Calu3 (cell line): Measurements from ENCODE around the gene SYMPK. TPM values are rescaled to one million over a fixed set of nuclear protein-coding genes. Genes with fewer than 3 reads are reported as not detected.
A peak's percentile ranks its signal among the peaks of the same experiment; 100 is the strongest.

Experiments used
- BruUV-seq: library from RNA; stranded (reverse); fragments of 400-500 nt; replicated peaks from 2 replicates; lab custom pipeline; 2021; lab: Mats Ljungman, UMichigan
- CTCF ChIA-PET: fragments of 300-600 bp; sonication (Branson Sonifier 250); formaldehyde crosslinking; loops from one replicate; lab custom pipeline; 2022; ENCODE audit warnings: antibody characterized with exemption; lab: Charles Lee
- DNase-seq: peaks from one replicate; pipeline ENCODE4 v3.0.0; 2022
- H3K27ac Mint-ChIP-seq: one replicate; pipeline ENCODE4 v1.8.0; 2022; ENCODE audit warnings: mixed read lengths; ENCODE audit not compliant: unreplicated experiment
- H3K27me3 Mint-ChIP-seq: one replicate; pipeline ENCODE4 v1.8.0; 2022; ENCODE audit warnings: mixed read lengths; ENCODE audit not compliant: unreplicated experiment
- H3K36me3 Mint-ChIP-seq: one replicate; pipeline ENCODE4 v1.8.0; 2022; ENCODE audit warnings: mild to moderate bottlenecking, moderate library complexity, mixed read lengths; ENCODE audit not compliant: insufficient read depth, unreplicated experiment
- H3K4me1 Mint-ChIP-seq: one replicate; pipeline ENCODE4 v1.8.0; 2022; ENCODE audit warnings: mild to moderate bottlenecking, low read depth, mixed read lengths; ENCODE audit not compliant: unreplicated experiment
- H3K4me3 Mint-ChIP-seq: one replicate; pipeline ENCODE4 v1.8.0; 2022; ENCODE audit warnings: mild to moderate bottlenecking, low read depth, moderate library complexity, mixed read lengths; ENCODE audit not compliant: unreplicated experiment
- H3K9me3 Mint-ChIP-seq: one replicate; pipeline ENCODE4 v1.8.0; 2022; ENCODE audit warnings: low read depth, mixed read lengths; ENCODE audit not compliant: unreplicated experiment
- intact Hi-C: fragments of 100-400 bp; cut with micrococcal nuclease; formaldehyde crosslinking; loops from one replicate; pipeline ENCODE4 v1.10.0; 2022; ENCODE audit not compliant: unreplicated experiment
- total RNA-seq: library from RNA; stranded (reverse); gene quantifications from 2 replicates; pipeline ENCODE4 v1.2.3, GENCODE V29; 2022
- TF ChIP-seq, protein P1 (sequence below): fragments of 200-600 bp; IDR thresholded peaks from one replicate; pipeline ENCODE4 v1.8.0; 2022; ENCODE audit warnings: antibody characterized with exemption; ENCODE audit not compliant: unreplicated experiment

Gene SYMPK
- total RNA-seq, 1 experiment from 2014 or later = 130 TPM

DNA sequence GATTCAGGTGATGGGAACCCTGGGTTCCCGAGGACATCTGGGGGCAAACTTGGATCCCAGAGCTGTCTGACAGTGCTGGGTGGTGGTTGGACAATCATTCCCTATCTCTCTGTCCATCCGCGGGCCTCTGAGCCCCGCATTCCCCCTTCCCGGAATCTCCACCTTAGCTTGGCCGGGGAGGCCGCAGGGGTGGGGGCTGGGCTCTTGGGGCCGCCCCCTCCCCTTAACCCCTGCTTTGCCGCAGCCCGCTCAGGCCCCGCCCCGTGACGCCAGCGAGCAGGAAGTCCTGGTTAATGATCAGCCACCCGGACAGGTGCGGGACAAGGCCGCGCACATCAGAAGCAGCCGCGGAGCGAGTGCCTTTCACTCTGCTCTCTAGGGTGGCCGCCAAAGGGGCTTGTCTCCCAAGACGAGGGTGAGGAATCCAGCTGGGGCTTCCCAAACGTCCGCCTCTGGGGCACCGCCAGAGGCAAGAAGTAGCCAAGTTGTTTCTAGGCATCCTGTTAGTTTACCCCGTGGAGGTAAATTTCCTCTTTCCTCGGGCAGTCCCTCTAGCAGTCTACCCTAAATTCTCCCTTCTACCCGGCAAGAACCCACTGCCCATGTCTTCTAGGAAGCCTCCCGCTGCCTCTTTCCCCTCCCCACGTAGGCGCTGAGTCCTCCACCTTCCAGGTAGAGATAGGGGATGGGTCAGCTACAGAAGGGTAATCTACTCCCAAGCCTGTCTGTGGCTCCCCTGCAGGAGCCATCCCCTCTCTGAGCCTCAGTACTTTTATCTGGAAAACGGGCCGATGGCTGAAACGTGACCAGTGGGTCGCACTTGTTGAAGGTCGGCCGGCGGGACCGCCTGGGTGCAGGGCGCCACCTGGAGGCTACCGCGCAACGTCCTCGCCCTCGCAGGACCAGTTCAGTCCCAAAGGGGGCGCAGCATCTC, 20.0 kb upstream of the SYMPK start:
- BruUV-seq = TSS peak; percentile 94
- Mint-ChIP-seq H3K27ac (peak overlapping the region; percentile 23), H3K4me3 (peak overlapping the region; percentile 70), H3K4me1 (peaks cover 45% of the 10 kb centered on the region), H3K36me3 (peaks cover 60% of the 10 kb centered on the region), H3K27me3 (no peaks in the 10 kb centered on the region), H3K9me3 (no peaks in the 10 kb centered on the region)
- TF ChIP-seq, protein P1, sequence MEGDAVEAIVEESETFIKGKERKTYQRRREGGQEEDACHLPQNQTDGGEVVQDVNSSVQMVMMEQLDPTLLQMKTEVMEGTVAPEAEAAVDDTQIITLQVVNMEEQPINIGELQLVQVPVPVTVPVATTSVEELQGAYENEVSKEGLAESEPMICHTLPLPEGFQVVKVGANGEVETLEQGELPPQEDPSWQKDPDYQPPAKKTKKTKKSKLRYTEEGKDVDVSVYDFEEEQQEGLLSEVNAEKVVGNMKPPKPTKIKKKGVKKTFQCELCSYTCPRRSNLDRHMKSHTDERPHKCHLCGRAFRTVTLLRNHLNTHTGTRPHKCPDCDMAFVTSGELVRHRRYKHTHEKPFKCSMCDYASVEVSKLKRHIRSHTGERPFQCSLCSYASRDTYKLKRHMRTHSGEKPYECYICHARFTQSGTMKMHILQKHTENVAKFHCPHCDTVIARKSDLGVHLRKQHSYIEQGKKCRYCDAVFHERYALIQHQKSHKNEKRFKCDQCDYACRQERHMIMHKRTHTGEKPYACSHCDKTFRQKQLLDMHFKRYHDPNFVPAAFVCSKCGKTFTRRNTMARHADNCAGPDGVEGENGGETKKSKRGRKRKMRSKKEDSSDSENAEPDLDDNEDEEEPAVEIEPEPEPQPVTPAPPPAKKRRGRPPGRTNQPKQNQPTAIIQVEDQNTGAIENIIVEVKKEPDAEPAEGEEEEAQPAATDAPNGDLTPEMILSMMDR = peak; percentile 99
- intact Hi-C loops = loop anchor here (1.0 kb wide), 2 partner anchors 19 to 66 kb away; partner anchors contain the start of gene FOXA3
- peak; percentile 97 for DNase-seq
- CTCF ChIA-PET = interaction anchor here (0.6 to 4.2 kb wide), 8 partner anchors 17 to 134 kb away, joined by 3 to 56 read pairs (median 6); partner anchors contain the start of genes CCDC61, FOXA3 and SYMPK

DNA sequence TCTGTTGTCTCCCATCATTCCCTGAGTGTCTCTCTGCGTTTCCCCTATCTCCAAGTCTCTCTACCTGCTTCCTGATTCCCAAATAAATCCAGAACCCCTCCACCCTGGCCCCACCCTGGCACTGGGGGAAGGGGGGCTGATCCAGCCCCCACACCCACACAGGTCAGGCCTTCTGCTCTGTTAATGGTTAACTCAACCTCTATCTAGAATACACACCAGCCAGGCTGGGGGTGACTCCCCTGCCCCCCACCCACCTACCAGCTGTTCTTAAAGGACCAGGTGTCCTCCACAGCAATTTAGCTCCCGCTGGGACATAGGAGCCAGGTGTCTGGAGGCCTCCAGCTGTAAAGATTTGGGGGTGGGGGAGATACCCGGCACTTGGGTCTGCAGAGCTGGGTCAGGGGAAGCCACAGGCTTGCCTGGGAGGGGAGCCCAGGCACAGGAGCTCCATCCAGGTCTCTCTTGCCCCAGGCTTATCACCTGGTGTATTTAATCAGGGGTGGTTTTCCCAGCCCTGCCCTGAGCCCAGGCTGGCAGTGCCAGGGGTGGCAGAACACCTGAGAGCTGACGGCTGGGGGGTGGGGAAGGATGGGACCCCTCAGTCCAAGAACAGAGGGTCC, 19.1 kb upstream of the SYMPK start:
- TF ChIP-seq, protein P1 = no peak
- CTCF ChIA-PET = interaction anchor here (0.6 to 4.2 kb wide), 10 partner anchors 16 to 135 kb away, joined by 3 to 56 read pairs (median 4); partner anchors contain the start of genes CCDC61, FOXA3, SIX5 and SYMPK
- intact Hi-C loops = loop anchor here (1.0 kb wide), 2 partner anchors 18 to 65 kb away; partner anchors contain the start of gene FOXA3
- H3K27me3 Mint-ChIP-seq = no peaks in the 10 kb centered on the region
- peak; percentile 61 for DNase-seq
- peaks cover 52% of the 10 kb centered on the region for H3K36me3 Mint-ChIP-seq
- no TSS peak for BruUV-seq
- H3K27ac Mint-ChIP-seq = peak overlapping the region; percentile 23
- peak overlapping the region; percentile 70 for H3K4me3 Mint-ChIP-seq
- peaks cover 50% of the 10 kb centered on the region for H3K4me1 Mint-ChIP-seq
- H3K9me3 Mint-ChIP-seq = no peaks in the 10 kb centered on the region

DNA sequence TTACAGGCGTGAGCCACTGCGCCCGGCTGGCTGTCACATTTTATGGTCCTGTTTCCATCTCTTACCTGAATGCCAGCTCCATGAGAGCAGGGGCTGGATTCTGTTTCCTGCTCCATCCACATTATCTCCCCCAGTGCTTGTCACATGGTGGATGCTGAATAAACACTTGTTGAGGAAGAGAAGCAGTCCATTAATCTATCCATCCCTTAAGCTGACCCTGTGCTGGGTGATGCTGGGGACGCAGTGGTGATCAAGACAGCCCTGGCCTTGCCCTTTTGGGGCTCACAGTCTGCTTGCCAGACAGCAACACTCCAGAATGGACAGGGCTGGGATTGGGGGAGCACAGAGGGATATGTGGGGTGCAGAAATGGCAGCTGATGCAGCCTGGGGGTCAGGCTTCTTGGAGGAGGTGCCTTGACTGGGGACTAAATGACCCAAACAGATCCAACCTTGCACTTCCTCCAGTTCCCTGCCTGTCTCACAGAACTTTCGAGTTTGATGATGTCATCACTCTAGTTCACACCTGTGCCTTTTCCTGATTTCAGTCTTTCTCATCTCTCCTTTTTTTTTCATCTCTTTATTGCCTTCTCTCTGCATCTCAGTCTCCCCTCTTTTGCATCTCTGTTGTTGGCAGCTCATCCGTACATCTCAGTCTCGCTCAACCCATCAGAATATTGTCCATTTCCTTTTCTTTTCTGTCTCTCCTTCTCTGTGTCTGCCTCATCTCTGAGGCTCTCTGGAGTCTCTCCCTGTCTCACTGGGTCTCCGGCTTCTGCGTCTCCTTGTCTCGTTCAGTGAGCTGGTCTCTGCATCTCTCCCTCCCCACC, 18.3 kb upstream of the SYMPK start:
- intact Hi-C loops = no loop called here
- H3K27ac Mint-ChIP-seq = peak overlapping the region; percentile 23

More for the DNA sequence above, 18.3 kb upstream of the SYMPK start:
- CTCF ChIA-PET = interaction anchor here (0.8 to 4.2 kb wide), 7 partner anchors 15 to 135 kb away, joined by 3 to 56 read pairs (median 8); partner anchors contain the start of genes CCDC61, FOXA3, SIX5 and SYMPK
- Mint-ChIP-seq H3K27me3 (no peaks in the 10 kb centered on the region), H3K4me1 (peaks cover 54% of the 10 kb centered on the region), H3K9me3 (no peaks in the 10 kb centered on the region), H3K4me3 (peak overlapping the region; percentile 70), H3K36me3 (peaks cover 49% of the 10 kb centered on the region)
- no TSS peak for BruUV-seq
- TF ChIP-seq, protein P1 = no peak
- no peak for DNase-seq
